Measurements from ENCODE around the gene THEMIS.

Gene THEMIS

GRCh38 chr6:127865108-127865507 is 35.8 kb downstream of the THEMIS start:
- no peak overlapping the region for H3K9ac ChIP-seq (ENCODE audit: low read length)
- H3K27ac ChIP-seq (ENCODE audit: low read length), result no peak overlapping the region

GRCh38 chr6:127864701-127865100 is 36.2 kb downstream of the THEMIS start:
- no peaks in the 10 kb centered on the region for H3K36me3 ChIP-seq (replicated peaks; ENCODE audit: low read depth, low read length)
- H3K4me1 ChIP-seq (ENCODE audit: low read length), result no peaks in the 10 kb centered on the region
- H3K9me3 ChIP-seq (ENCODE audit: insufficient read depth, low read length), result no peaks in the 10 kb centered on the region
- H2AFZ ChIP-seq (ENCODE audit: low read depth, low read length), result no peak overlapping the region
- no peak overlapping the region for H3K4me3 ChIP-seq (ENCODE audit: low read length)
- H3K27me3 ChIP-seq (ENCODE audit: low read depth, low read length), result no peaks in the 10 kb centered on the region
- H3K9ac ChIP-seq (ENCODE audit: low read length), result no peak overlapping the region
- H4K20me1 ChIP-seq (ENCODE audit: insufficient read depth, low read length), result no peaks in the 10 kb centered on the region
- no peak overlapping the region for H3K27ac ChIP-seq (ENCODE audit: low read length)
- H3K79me2 ChIP-seq (ENCODE audit: low read length), result no peaks in the 10 kb centered on the region
- H3K4me2 ChIP-seq (ENCODE audit: low read length), result no peak overlapping the region
- TF ChIP-seq EZH2phosphoT487 (IDR thresholded peaks at IDR 0.05; ENCODE audit: low read depth), result no peak
- no peak for TF ChIP-seq CTCF (IDR thresholded peaks at IDR 0.05; ENCODE audit: low read depth, low read length)

More at GRCh38 chr6:127865108-127865507, 35.8 kb downstream of the THEMIS start:
- Histone ChIP-seq H3K4me3 (ENCODE audit: low read length) (no peak overlapping the region), H3K27me3 (ENCODE audit: low read depth, low read length) (no peaks in the 10 kb centered on the region), H4K20me1 (ENCODE audit: insufficient read depth, low read length) (no peaks in the 10 kb centered on the region), H3K79me2 (ENCODE audit: low read length) (no peaks in the 10 kb centered on the region), H3K4me2 (ENCODE audit: low read length) (no peak overlapping the region), H3K4me1 (ENCODE audit: low read length) (no peaks in the 10 kb centered on the region), H3K9me3 (ENCODE audit: insufficient read depth, low read length) (no peaks in the 10 kb centered on the region), H3K36me3 (replicated peaks; ENCODE audit: low read depth, low read length) (no peaks in the 10 kb centered on the region), H2AFZ (ENCODE audit: low read depth, low read length) (no peak overlapping the region)
- TF ChIP-seq CTCF (IDR thresholded peaks at IDR 0.05; ENCODE audit: low read depth, low read length) (no peak), EZH2phosphoT487 (IDR thresholded peaks at IDR 0.05; ENCODE audit: low read depth) (no peak)

GRCh38 chr6:127860723-127861122 is 40.1 kb downstream of the THEMIS start:
- no peaks in the 10 kb centered on the region for H3K27me3 ChIP-seq (ENCODE audit: low read depth, low read length)
- peaks cover 10% of the 10 kb centered on the region for H3K4me1 ChIP-seq (ENCODE audit: low read length)

GRCh38 chr6:127859956-127860355 is 40.9 kb downstream of the THEMIS start:
- H2AFZ ChIP-seq (ENCODE audit: low read depth, low read length), result no peak overlapping the region
- H3K4me2 ChIP-seq (ENCODE audit: low read length), result no peak overlapping the region
- peaks cover 10% of the 10 kb centered on the region for H3K4me1 ChIP-seq (ENCODE audit: low read length)
- H3K36me3 ChIP-seq (replicated peaks; ENCODE audit: low read depth, low read length), result no peaks in the 10 kb centered on the region
- TF ChIP-seq EZH2phosphoT487 (IDR thresholded peaks at IDR 0.05; ENCODE audit: low read depth) (no peak), CTCF (IDR thresholded peaks at IDR 0.05; ENCODE audit: low read depth, low read length) (no peak)
- H3K9me3 ChIP-seq (ENCODE audit: insufficient read depth, low read length), result no peaks in the 10 kb centered on the region
- no peaks in the 10 kb centered on the region for H3K27me3 ChIP-seq (ENCODE audit: low read depth, low read length)
- H3K4me3 ChIP-seq (ENCODE audit: low read length), result no peak overlapping the region
- no peak overlapping the region for H3K9ac ChIP-seq (ENCODE audit: low read length)
- no peaks in the 10 kb centered on the region for H4K20me1 ChIP-seq (ENCODE audit: insufficient read depth, low read length)
- H3K79me2 ChIP-seq (ENCODE audit: low read length), result no peaks in the 10 kb centered on the region
- no peak overlapping the region for H3K27ac ChIP-seq (ENCODE audit: low read length)

More at GRCh38 chr6:127860723-127861122, 40.1 kb downstream of the THEMIS start:
- no peak overlapping the region for H3K4me2 ChIP-seq (ENCODE audit: low read length)
- H3K79me2 ChIP-seq (ENCODE audit: low read length), result no peaks in the 10 kb centered on the region
- H3K9me3 ChIP-seq (ENCODE audit: insufficient read depth, low read length), result no peaks in the 10 kb centered on the region
- H3K27ac ChIP-seq (ENCODE audit: low read length), result no peak overlapping the region
- H3K4me3 ChIP-seq (ENCODE audit: low read length), result no peak overlapping the region
- no peaks in the 10 kb centered on the region for H3K36me3 ChIP-seq (replicated peaks; ENCODE audit: low read depth, low read length)
- no peak for TF ChIP-seq EZH2phosphoT487 (IDR thresholded peaks at IDR 0.05; ENCODE audit: low read depth)
- no peak overlapping the region for H3K9ac ChIP-seq (ENCODE audit: low read length)
- no peak overlapping the region for H2AFZ ChIP-seq (ENCODE audit: low read depth, low read length)
- H4K20me1 ChIP-seq (ENCODE audit: insufficient read depth, low read length), result no peaks in the 10 kb centered on the region
